SW480 (cell line): Measurements from ENCODE around the gene LCE2A.
"Not testable (repeated sequence)": the region's sequence is repeated elsewhere in the genome, so short reads cannot be mapped to it uniquely, and the experiment has no call there.

Experiments used
- DNase-seq: peaks from one replicate; pipeline ENCODE4 v3.0.0-alpha.2; 2016; ENCODE audit warnings: low spot score

Gene LCE2A

GRCh38 chr1:152697701-152698600 is at the start of gene LCE2A:
Gene LCE2A (plus strand): TSS chr1:152698345. CDS start chr1:152698902, 557 bp downstream.
- no peak for DNase-seq

GRCh38 chr1:152654110-152654509 is 44.0 kb upstream of the LCE2A start:
- DNase-seq, result peak; percentile 50

GRCh38 chr1:152656459-152656858 is 41.7 kb upstream of the LCE2A start:
- DNase-seq, result no peak

GRCh38 chr1:152657677-152658076 is 40.5 kb upstream of the LCE2A start:
- DNase-seq, result no peak

- DNase-seq, result no peak
Measured at GRCh38 chr1:152658649-152659048, 39.5 kb upstream of the LCE2A start.

- no peak for DNase-seq
Measured at GRCh38 chr1:152663098-152663497, 35.0 kb upstream of the LCE2A start, which contains the start of gene LCE2D. Gene LCE2D (plus strand): TSS chr1:152663380. CDS start chr1:152664106, 726 bp downstream.

GRCh38 chr1:152666171-152666570 is 32.0 kb upstream of the LCE2A start:
- DNase-seq, result not testable (repeated sequence)

- no peak for DNase-seq
Measured at GRCh38 chr1:152667648-152668047, 30.5 kb upstream of the LCE2A start.

DNA sequence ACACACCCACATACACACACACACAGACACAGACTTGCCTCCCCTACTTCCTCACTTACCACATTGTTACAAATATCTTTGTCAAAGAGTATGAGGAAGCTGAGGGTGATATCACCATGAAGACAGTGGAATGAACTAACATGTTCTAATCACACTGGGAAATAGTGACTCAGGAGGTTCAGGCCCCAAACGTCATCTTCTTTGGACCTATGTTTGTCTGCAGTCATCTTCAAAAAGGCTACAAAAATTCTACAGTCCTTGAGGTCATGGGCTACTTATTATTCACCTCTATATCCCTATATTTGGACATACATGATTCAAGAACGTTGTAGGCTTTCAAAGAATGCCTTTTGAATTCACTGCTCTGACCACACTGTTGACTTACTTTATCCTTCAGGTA is 25.1 kb upstream of the LCE2A start:
- no peak for DNase-seq

- not testable (repeated sequence) for DNase-seq
Measured at GRCh38 chr1:152674983-152675382, 23.2 kb upstream of the LCE2A start, which contains the start of gene LCE2C. Gene LCE2C (plus strand): TSS chr1:152675279. CDS start chr1:152676016, 737 bp downstream.

DNA sequence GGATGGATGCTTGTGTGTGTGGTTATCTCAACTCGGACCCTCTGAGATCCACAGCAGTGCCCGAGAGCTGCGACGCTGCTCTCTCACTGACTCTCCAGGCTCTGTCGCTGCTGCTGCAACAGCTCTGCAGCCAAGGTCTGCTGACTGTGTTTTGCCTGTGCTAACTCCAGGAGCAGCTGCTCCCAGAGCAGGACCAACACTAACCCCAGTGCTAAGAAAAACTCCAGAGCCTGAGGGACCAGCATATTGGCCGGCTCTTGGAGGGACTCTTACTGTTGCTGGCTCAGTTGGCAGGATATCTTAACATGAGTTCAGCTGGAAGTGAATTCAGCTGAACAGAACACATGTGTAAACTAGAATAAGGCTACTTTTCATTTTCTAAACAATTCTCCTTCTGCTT is 18.7 kb upstream of the LCE2A start:
- DNase-seq, result no peak

GRCh38 chr1:152681616-152682015 is 16.5 kb upstream of the LCE2A start:
- no peak for DNase-seq

DNA sequence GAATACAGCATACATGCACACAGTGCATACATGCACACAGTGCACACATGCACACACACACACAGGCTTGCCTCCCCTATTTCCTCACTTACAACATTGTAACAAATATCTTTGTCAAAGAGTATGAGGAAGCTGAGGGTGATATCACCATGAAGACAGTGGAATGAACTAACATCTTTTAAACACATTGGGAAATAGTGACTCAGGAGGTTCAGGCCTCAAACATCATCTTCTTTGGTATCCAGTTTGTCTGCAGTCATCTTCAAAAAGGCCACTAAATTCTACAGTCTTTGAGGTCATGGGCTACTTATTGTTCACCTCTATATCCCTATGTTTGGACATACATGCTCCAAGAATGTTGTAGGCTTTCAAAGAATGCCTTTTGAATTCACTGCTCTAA is 14.3 kb upstream of the LCE2A start:
- no peak for DNase-seq

DNA sequence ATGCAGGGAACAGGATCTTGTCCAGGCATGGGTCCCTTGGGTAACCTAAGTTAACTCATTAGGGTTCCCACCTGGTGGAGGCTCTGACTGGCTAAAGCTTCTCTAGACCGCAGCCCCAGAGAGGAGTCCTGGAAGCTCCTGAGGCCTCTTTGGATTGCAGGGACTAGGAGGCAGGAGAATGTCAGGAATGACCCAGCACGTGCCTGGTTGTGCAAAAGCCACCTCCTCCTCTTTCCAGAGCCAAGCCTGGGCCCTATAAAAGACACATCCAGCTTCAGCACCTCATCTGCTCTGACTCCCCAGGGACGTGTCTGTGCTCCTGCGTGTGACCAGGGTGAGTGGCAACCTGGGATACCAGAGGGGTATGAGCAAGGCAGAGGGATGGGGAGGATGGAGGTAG is 12.3 kb upstream of the LCE2A start, which contains the start of gene LCE2B:
LCE2B (plus strand) TSS at position 301 of the 400 bp plus-strand sequence. CDS start 721 bp downstream, outside the sequence.
- not testable (repeated sequence) for DNase-seq

DNA sequence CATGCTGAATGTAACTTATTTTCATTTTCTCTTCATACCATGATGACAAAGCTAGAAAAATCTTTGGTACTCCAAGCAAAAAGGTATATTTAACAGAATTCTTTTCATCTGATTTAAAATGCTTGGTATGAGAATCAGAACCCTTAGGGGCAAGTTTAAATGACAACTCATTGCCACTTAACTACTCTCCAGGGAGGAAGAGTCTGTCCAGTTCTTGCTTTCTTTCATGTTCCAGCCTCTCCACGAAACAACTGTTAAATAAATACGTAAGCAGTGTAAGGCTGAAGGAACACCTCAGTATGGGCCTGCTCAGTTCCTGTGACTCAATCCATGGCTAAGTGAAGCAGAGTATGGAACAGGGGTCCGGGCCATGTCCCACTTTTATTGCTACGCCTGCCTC is 1.6 kb downstream of the LCE2A start:
- no peak for DNase-seq

DNA sequence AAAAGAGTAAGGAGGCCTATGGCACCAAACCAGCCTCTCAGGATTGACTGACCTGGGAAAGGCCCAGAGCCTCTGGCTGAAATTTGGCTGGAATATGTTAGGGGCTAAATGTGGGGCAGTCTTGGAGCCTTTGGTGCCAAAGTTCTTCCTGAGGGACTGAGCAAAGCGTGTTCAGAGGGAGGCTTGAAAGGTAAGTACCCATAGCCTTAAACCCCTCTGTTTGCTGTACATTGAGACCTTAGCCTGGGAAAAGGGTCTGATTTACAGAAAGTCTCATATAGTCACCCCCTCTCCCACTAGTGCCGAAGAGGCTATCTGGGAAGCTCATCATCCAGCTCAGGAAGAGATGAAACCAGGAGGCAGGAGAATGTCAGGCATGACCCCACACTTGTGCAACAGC is 9.7 kb downstream of the LCE2A start, which contains the start of gene LCE4A:
LCE4A (plus strand) TSS at position 301 of the 400 bp plus-strand sequence. CDS start 916 bp downstream, outside the sequence.
- no peak for DNase-seq

DNA sequence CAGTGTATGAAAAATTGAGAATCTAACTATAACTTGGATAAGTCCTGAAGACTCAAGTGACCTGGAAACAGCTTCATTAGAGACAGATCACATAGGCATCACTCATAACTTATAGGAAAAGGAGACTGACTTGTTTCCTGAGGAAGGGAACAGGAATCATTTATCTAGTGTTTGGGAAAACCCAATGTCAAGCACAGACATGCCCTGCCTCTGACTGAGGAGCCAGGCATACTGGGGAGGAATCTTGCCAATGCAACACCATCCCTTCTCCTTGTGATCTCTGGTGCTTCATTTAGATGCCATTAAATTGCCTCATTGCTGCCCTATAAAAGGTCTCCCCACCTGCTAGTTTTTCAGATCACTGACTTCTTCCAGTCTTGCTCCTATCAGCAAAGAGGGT is 20.1 kb downstream of the LCE2A start:
- no peak for DNase-seq

GRCh38 chr1:152725261-152725660 is 27.1 kb downstream of the LCE2A start:
- no peak for DNase-seq

DNA sequence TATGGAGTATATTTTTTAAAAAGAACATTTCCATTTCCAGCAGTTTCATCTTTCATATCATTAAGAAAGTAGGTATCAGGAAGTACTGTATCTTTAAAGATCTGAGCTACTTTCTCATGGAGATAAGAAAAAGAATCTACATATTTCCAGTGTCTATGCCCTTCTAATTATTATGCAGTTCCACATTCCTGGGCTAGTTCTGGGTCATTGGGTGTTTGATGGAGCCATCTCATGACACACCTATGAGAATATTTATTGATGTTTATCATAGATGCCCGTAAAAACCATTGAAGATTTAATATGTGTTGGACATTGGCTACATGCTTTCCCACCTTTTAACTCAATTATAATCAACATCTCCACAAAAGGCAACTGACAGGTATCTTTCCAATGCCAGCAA is 30.8 kb downstream of the LCE2A start:
- DNase-seq, result no peak

GRCh38 chr1:152735648-152736047 is 37.5 kb downstream of the LCE2A start:
- DNase-seq, result no peak

DNA sequence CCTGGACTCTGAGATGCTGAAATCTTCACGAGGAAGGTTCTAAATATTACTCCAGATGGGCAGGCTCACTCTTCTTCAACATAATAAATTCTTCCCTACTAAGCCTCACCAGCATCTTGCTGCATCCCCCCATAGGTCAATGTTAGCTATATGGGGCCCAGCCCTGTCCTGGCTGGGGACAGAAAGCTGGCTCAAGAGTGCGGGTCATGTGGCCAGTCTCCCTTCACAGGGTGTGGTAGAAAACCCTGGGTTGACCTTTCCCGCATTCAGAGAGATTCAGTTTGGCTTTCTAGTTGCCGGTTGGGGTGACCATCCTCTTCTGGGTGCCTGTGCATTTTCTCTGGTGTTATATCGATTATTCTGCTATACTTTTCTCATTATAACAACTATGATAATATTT is 39.9 kb downstream of the LCE2A start:
- no peak for DNase-seq

- no peak for DNase-seq
Measured at GRCh38 chr1:152739841-152740240, 41.7 kb downstream of the LCE2A start.

GRCh38 chr1:152741656-152742055 is 43.5 kb downstream of the LCE2A start:
- DNase-seq, result no peak
